Adrenal gland (tissue), 12 donors: ENCODE results near the gene HOXA9. TPM values are rescaled to one million over a fixed set of nuclear protein-coding genes. Genes with fewer than 3 reads are reported as not detected.

Experiments
- DNase-seq, 7 donors: peaks; one replicate each; pipeline ENCODE4 v3.0.0-alpha.2; 2019 to 2020
- H3K27ac ChIP-seq, 5 donors: fragments of 200-600 bp; sonication (generic) in 4 of 5; 1 replicate in 3 of 5; 2 replicates in 2 of 5; pipeline versions ENCODE4 v1.5.1 to v1.8.0; 2016 to 2020; ENCODE audit warnings: mild to moderate bottlenecking in 1 of 5
- H3K27me3 ChIP-seq: fragments of 200-600 bp; 2 replicates; pipeline ENCODE4 v1.8.0; 2021
- H3K36me3 ChIP-seq, 2 donors: fragments of 200-600 bp; replicated peaks in 1 of 2; 1 replicate in 1 of 2; 2 replicates in 1 of 2; pipeline versions ENCODE4 v1.5.1 to v1.8.0; 2018 to 2022
- H3K4me1 ChIP-seq, 2 donors: fragments of 200-600 bp; replicated peaks in 1 of 2; 1 replicate in 1 of 2; 2 replicates in 1 of 2; pipeline versions ENCODE4 v1.5.1 to v1.8.0; 2018 to 2021
- H3K4me3 ChIP-seq, 4 donors: fragments of 200-600 bp; sonication (generic) in 3 of 4; one replicate each; pipeline ENCODE4 v1.5.1; 2016 to 2018
- H3K9me3 ChIP-seq, 3 donors: fragments of 200-600 bp; sonication (generic) in 1 of 3; replicated peaks in 1 of 3; 1 replicate in 2 of 3; 2 replicates in 1 of 3; pipeline versions ENCODE4 v1.5.1 to v1.8.0; 2016 to 2021
- POLR2A ChIP-seq, 2 donors: fragments of 450-650 bp; IDR thresholded peaks; one replicate each; pipeline ENCODE4 v1.6.1; 2017; ENCODE audit warnings: antibody characterized with exemption in 2 of 2, mild to moderate bottlenecking in 2 of 2, moderate library complexity in 1 of 2
- WGBS, 4 donors: extraction: QIAGEN DNeasy Blood & Tissue Kit in 2 of 4; methylation state at CpG; one replicate each; pipeline versions ENCODE4 v1.1.5 to v1.1.7; 2013 to 2017; 5-methylcytosine and 5-hydroxymethylcytosine counted together
- intact Hi-C, 2 donors: fragments of 100-400 bp; cut with DNase I; formaldehyde crosslinking; loops; one replicate each; pipeline versions ENCODE4 v1.14.1 to v1.15.0; 2022 to 2023
- polyA plus RNA-seq, 3 donors: library from polyadenylated mRNA; stranded (reverse); fragments of 200-250 nt in 2 of 3; fragments of 350-450 nt in 1 of 3; fragmentation: Illumina TruSeq in 1 of 3; extraction: RNeasy Lipid Tissue Mini Kit (QIAGEN cat#74804) in 1 of 3; gene quantifications; one replicate each; pipeline ENCODE4 v1.2.3, GENCODE V29; 2013 to 2014
- total RNA-seq, 9 donors: library from RNA; depleted of rRNA in 4 of 9; stranded (reverse); fragments of >200 nt in 4 of 9; fragments of 120-200 nt in 1 of 9; fragmentation: NEBNext Ultra II Directional in 1 of 9; extraction: Animal tissue kit (Norgen Biotek cat#: 25700) in 1 of 9; gene quantifications; one replicate each; pipeline versions ENCODE4 v1.1.0 to v1.2.4, GENCODE V29; 2013 to 2023
- TF ChIP-seq, protein P1 (sequence below), 6 experiments: fragments of 450-650 bp in 4 of 6; fragments of 200-600 bp in 2 of 6; sonication (generic) in 1 of 6; IDR thresholded peaks; 1 replicate in 5 of 6; 2 replicates in 1 of 6; pipeline versions ENCODE4 v1.5.1 to v1.8.0; 2016 to 2021; ENCODE audit warnings: antibody characterized with exemption in 6 of 6, mild to moderate bottlenecking in 2 of 6, moderate library complexity in 1 of 6
- donor health status: healthy with polysubstance abuse.
- donor health status: Bipolar disorder and iron deficiency.
- donor health status: DM: yes; HTN: yes; CAD: no.
- donor health status: DM: no; HTN: no; CAD: no.
- donor health status: DM: no; HTN: no; CAD: no.
- donor health status: DM: yes; HTN: yes; CAD: no.

HOXA9 gene
- total and polyA plus RNA-seq, 12 donors: 2.6 to 26.7 (median 11.7) TPM

DNA sequence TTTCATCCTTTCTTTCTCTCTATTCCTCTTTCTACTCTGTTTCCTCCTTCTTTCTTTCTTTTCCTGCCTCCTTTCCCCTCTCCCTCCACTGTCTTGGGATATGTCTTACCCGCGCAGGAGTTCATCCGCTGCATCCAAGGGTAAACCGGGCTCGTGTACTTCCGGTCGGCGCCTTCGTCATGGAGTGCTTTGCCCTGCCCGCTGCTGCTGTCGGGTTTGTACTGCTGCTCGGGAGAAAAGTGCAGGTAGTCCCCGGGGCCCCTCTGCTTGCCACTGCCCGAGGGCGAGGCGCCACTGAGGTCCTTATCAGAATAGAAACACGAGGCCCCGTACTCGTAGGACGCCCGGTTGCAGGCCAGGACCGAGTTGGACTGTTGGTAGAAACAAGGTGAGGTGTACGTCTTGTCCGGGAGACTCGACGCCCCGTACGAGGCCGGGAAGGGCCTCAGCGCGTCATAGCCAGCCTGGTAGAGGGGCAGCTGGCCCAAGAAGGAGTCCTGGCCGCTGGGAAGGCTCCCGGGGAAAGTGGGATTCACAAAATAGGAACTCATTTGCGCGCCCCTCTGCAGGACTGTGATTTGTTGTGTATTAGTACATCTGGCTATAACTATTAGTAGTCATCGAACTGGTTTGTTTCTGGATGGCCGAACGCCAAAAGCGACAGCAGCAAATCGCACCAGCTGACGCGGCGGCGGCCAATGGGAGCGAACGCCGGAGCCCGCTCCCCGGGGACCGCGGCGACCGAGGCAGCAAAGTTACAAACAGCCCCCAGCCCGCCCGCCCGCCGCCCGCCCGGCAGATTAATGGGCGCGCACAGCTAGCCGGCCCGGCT is 17.9 kb downstream of the HOXA9 start, which contains the start of gene HOXA6:
Gene HOXA6, minus strand, starts transcription at position 576 of the 832 bp plus-strand sequence. Its CDS starts 25 bp downstream, at position 551.
- H3K4me1 ChIP-seq: peaks cover 9 to 27% of the 10 kb centered on the region in 2 donors
- peak; percentile 84 to 95 (median 92) for DNase-seq
- peaks cover 0 to 12% of the 10 kb centered on the region in 2 donors for H3K36me3 ChIP-seq
- peak within 1 kb of the TSS; percentile 70 to 99 (median 92) for H3K27ac ChIP-seq
- no peaks in the 10 kb centered on the region for H3K27me3 ChIP-seq
- 10 to 29% (median 14%) methylated on average over 26 to 63 of the region's 63 CpGs for WGBS, 4 donors
- intact Hi-C loops: no loop called here
- peak within 1 kb of the TSS in 2 of 4 donors; percentile 38 to 63 for H3K4me3 ChIP-seq
- TF ChIP-seq POLR2A (IDR thresholded peaks at IDR 0.05): no peak
- TF ChIP-seq, protein P1, sequence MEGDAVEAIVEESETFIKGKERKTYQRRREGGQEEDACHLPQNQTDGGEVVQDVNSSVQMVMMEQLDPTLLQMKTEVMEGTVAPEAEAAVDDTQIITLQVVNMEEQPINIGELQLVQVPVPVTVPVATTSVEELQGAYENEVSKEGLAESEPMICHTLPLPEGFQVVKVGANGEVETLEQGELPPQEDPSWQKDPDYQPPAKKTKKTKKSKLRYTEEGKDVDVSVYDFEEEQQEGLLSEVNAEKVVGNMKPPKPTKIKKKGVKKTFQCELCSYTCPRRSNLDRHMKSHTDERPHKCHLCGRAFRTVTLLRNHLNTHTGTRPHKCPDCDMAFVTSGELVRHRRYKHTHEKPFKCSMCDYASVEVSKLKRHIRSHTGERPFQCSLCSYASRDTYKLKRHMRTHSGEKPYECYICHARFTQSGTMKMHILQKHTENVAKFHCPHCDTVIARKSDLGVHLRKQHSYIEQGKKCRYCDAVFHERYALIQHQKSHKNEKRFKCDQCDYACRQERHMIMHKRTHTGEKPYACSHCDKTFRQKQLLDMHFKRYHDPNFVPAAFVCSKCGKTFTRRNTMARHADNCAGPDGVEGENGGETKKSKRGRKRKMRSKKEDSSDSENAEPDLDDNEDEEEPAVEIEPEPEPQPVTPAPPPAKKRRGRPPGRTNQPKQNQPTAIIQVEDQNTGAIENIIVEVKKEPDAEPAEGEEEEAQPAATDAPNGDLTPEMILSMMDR (IDR thresholded peaks at IDR 0.05): no peak
- no peaks in the 10 kb centered on the region for H3K9me3 ChIP-seq

DNA sequence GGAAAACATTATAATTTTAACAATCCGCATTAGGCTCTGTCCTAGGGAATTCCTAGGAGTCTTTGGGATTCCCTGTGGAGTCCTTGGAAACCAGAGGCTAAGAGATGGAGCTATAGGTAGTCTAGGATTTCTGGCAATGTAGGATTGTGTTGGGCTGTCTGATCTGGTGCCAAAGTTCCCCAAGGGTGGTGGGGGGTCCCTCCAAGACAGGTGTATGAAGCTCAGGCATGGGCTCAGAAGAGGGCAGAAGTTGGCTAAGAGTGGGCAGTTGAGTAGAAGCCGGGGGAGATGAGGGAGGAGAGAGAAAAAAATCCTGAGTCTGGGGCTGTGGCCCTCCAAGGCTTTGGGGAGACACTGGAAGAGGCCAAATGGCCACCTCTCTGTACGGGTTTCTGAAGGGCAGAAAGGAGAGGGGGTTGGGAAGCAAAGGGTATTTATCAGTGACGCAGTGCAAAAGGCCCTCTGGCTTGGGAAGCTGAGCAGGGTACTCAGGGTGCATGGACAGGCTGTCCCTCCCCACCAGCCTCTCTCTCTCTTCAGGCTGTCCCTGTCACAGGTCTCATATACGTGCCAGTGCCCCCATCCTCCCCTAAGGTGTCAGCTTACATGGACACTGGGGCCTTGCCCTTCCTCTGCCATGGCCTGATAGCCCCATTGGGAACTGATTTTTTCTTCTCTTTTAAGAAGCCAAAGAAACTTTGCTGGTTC is 18.7 kb downstream of the HOXA9 start:
- 61 to 73% (median 71%) methylated on average over 5 of the region's 5 CpGs for WGBS, 4 donors
- DNase-seq: peak in 4 of 7 donors; percentile 19 to 54 (median 24)
- H3K27me3 ChIP-seq: no peaks in the 10 kb centered on the region

DNA sequence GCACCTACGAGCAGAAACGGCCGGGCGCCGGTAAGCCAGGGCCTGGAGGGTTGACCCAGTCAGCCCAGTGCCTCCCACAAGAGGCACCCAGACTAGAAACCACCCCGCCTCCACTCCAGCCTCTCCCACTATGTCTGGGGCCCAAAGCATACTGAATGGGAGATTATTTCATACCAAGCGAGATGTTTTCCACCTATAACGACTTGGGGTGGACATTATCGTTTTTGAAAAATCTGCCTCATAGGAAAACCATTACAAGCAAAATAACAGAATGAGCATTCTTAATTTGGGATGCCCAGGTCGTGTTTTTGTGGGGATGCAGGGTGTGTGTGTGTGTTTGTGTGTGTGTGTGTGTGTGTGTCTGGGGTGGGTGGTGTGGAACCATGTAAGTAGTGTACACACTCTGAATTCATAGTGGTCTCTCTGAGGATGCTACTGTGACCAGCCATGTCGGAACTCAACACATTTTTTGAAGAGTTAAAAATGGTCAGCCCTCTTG is 19.4 kb downstream of the HOXA9 start:
- peak overlapping the region in 4 of 5 donors; percentile 42 to 99 (median 96) for H3K27ac ChIP-seq
- WGBS, 4 donors: 72 to 78% (median 73%) methylated on average over 9 to 11 of the region's 11 CpGs
- no peak for TF ChIP-seq POLR2A (IDR thresholded peaks at IDR 0.05)
- TF ChIP-seq, protein P1 (IDR thresholded peaks at IDR 0.05): no peak
- H3K27me3 ChIP-seq: no peaks in the 10 kb centered on the region
- H3K4me1 ChIP-seq: peaks cover 16 to 28% of the 10 kb centered on the region in 2 donors
- H3K36me3 ChIP-seq: peaks cover 0 to 12% of the 10 kb centered on the region in 2 donors
- intact Hi-C loops: no loop called here
- H3K4me3 ChIP-seq: peak overlapping the region in 1 of 4 donors; percentile 17
- H3K9me3 ChIP-seq: no peaks in the 10 kb centered on the region
- DNase-seq: peak in 2 of 7 donors; percentile 24 to 28

More for the DNA sequence above, 18.7 kb downstream of the HOXA9 start:
- peaks cover 11 to 29% of the 10 kb centered on the region in 2 donors for H3K4me1 ChIP-seq
- H3K27ac ChIP-seq: peak overlapping the region; percentile 70 to 99 (median 92)
- peaks cover 0 to 12% of the 10 kb centered on the region in 2 donors for H3K36me3 ChIP-seq
- no peaks in the 10 kb centered on the region for H3K9me3 ChIP-seq
- H3K4me3 ChIP-seq: peak overlapping the region in 1 of 4 donors; percentile 63
- no peak for TF ChIP-seq POLR2A (IDR thresholded peaks at IDR 0.05)
- TF ChIP-seq, protein P1 (IDR thresholded peaks at IDR 0.05): no peak
- intact Hi-C loops: no loop called here
